NCI-H128 (cell line): ENCODE measurements around the gene ENTR1.

Experiments
- DNase-seq: peaks from one replicate; lab custom pipeline; 2025; ENCODE audit not compliant: unreplicated experiment; lab: John Stamatoyannopoulos, UW

The ENTR1 gene

GRCh38 chr9:136398286-136398685, 12.1 kb downstream of the ENTR1 start:
- DNase-seq: no peak

DNA sequence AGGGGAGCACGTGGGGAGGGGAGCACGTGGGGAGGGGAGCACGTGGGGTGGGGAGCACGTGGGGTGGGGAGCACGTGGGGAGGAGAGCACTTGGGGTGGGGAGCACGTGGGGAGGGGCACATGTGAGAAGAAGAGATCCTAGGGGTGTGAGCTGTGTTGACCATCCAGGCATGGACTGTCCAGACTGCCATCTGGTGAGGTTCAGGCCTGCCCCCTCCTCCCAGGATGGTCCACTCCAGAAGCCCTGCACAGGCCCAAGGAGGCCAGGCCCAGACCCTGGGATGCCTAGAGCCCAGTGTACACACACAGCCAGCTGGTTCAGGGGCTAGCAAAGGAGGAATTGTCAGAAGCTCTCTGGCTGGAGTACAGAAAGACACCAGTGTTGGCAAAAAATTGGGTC, 12.8 kb downstream of the ENTR1 start:
- no peak for DNase-seq

DNA sequence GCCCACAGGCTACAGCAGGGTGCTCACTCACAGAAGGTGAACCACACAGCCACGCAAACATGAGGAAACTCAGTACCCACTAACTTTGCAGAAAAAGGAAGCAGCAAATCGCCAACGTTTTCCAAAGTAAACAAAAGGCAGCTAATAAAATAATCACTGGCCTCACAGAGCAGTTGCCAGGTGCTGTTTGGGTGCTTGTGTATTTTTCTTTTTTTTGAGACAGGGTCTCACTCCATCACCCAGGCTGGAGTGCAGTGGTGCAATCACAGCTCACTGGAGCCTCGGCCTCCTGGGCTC, 14.2 kb downstream of the ENTR1 start:
- DNase-seq: no peak

- no peak for DNase-seq
These were observed 14.8 kb downstream of the ENTR1 start for GRCh38 chr9:136395345-136396218.

DNA sequence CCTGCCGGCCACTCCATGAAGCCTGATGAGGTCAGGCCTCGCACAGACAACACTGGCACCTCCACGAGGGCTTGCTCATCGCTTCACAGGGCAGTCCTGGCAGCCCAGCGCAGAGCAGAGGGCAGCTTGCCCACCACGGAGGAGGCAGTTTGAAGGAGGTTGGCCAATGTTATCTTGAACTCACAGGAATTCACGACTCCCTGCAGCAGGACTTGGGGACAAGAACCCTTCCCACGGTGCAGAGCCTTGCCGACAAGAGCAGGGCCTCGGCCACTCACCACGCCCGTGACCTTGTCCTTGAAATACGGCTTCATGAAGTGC, 15.4 kb downstream of the ENTR1 start:
- no peak for DNase-seq

- DNase-seq: no peak
These were observed 15.9 kb downstream of the ENTR1 start for GRCh38 chr9:136394312-136395019.

- no peak for DNase-seq
These were observed 16.9 kb downstream of the ENTR1 start for GRCh38 chr9:136393531-136393930.

GRCh38 chr9:136392538-136393449, 17.6 kb downstream of the ENTR1 start:
- no peak for DNase-seq

- no peak for DNase-seq
These were observed 18.5 kb downstream of the ENTR1 start for GRCh38 chr9:136391737-136392537.

DNA sequence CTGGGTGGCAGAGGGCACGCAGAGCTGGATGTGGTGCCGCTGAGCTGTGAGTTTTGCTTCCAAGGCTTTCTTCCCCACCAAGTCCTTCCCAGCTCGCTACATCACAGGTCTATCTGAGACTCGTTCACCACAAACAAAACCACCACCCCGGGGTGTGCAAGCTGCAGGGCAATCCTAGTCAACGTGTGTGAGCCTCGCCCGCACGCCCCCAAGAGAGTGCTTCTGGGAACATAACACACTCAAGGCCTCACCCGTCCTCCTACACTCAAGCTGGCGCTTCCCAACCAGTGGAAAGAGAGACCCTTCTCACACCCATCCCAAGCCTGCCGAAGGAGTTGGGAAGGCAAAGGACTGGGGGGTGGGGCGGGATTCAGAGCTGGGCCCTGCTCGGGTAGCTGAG, 21.0 kb downstream of the ENTR1 start:
- DNase-seq: no peak

DNA sequence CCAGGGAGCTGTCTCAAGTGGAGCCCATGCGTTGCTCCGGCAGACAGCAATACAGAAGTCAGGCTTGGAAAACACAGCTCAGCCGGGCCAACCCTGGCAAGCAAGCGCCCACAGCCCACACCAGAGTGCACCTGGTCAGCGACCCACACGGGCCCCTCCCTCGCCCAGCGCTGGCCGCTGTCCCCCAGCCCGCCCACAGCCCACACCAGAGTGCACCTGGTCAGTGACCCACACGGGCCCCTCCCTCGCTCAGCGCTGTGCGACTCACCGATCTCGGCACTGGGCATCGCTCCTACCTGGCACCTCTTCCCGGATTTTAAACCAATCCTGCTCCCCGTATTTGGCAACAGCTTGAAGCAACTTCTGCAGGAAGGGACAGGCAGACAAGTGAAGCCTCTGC, 23.2 kb downstream of the ENTR1 start:
- DNase-seq: no peak

DNA sequence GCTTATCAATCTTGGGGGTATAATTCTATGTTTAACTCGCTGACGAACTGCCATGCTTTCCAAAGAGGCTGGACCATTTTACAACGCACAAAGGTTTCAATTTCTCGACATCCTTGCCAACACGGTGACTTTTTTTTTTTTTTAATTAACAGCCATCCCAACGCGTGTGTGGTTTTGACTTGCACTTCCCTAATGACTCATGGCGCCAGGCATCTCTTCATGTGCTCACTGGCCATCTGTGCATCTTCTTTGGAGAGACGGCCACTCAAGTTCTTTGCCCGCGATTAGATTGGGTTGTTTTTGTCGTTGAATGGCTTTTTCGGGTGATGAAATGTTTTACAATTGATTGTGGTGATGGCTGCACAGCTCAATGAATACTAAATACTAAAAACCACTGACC, 24.4 kb downstream of the ENTR1 start:
- no peak for DNase-seq

GRCh38 chr9:136385015-136385414, 25.4 kb downstream of the ENTR1 start:
- DNase-seq: no peak

GRCh38 chr9:136383436-136383835, 27.0 kb downstream of the ENTR1 start:
- no peak for DNase-seq

DNA sequence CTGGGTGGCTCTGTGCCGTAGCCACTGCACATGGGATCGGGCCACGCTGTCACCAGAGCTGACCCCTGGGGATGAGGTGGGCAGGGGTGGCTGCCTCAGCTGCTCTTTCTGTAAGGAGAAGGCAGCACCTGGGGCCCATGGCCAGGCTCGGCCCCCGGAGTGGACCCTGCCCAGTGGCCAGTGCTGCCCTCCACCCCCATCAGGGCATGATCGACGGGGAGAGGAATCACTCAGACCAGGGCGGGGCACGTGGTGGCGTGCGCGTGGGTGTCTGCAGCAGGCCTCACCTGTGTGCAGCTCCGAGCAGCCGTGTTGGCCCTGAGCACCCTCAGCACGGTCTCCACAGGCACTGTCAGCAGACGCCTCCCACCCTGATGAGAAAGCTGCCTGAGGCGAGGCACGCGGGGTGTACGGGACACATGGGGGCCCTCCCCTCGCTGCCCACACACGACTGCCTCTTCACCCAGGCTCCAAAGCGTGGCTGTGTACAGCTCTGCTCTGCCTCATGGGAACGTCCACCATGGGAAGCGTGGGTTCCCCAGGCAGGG, 28.4 kb downstream of the ENTR1 start:
- no peak for DNase-seq

- DNase-seq: no peak
These were observed 29.1 kb downstream of the ENTR1 start for GRCh38 chr9:136381311-136381710.

DNA sequence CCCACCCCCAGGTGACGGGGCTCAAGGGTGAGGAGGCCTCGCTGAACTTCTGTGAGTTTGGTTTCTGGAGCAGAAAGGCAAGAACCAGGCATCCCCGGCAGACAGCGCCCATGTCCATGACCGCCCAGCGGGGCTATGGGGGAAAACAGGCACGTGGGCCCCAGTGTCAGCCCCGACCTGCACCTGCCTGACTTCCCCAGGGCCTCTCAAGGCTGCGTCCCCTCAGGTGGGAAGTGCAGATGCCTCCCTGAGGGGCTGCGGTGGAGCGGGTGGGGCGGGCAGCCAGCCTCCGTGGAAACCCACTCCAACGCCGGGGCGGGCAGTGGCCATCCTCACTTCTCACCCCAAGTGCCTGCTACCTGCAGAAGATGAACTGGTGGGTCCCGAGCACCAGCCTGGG, 30.0 kb downstream of the ENTR1 start:
- DNase-seq: no peak

DNA sequence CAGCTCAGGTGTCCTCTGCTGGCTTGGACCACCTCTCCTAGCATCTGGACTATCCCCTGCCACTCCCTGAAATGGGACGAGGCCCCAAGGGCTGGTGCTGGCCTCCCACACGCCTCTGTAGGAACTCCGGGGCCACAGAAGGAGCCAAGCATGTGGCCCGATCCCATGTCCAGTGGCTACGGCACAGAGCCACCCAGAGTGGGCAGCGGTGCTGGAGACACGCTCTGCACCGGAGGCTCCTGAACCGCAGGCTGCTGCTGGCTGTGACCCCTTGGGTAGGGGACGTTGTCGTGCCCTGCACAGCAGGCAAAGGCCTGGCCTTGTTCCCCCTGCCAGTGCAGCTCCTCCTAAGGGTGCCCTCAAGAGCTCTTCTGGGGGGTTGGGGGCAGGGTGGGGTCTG, 30.5 kb downstream of the ENTR1 start:
- no peak for DNase-seq

DNA sequence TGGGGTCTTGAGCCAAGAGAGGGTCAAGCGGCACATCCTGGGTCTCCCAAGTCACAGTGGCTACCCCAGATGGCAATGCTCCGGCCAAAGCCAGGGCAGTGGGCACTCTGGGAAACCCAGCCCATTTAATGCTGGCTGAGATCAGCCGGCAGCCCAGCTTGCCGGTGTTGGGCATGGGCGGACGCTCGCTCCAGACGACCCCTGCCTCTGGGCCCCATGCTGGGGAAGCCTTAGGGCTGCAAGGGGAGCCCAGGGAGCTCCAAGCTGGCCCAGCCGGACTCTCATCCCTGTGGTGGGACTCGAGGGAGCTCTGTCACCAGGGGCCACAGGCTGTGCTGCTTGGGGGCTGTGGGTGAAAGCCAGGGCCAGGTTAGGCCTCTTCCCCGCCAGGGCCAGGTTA, 31.0 kb downstream of the ENTR1 start:
- DNase-seq: no peak

DNA sequence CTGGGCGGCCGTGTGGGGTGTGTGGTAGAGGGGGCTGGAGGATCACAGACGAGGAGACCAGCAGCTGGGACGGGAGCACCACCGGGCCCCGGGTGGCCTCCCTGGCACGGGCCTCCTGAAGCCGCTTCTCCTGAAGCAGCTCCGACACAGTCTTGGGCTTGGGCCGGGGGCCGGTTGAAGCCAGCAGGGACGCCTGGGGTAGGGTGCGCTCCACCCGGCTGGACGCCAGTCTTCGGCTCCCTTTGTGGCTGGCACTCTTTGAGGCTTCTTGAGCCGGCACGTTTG, 31.5 kb downstream of the ENTR1 start:
- DNase-seq: no peak
